ENCODE measurements around the gene DLGAP4.

GRCh38 chr20:36362261-36362660 lies 56.1 kb downstream of the DLGAP4 start:
- no peak for TF ChIP-seq CTCF (IDR thresholded peaks at IDR 0.05)
- no peak for TF ChIP-seq POLR2A (IDR thresholded peaks at IDR 0.05)

Data from body of pancreas (tissue), 4 donors.